HepG2 (cell line): Measurements from ENCODE around the gene SHF. TPM values are rescaled to one million over a fixed set of nuclear protein-coding genes. Genes with fewer than 3 reads are reported as not detected.

Source experiments
- BRCA1 ChIP-seq: sonication (generic); formaldehyde crosslinking; IDR thresholded peaks from 2 replicates; pipeline ENCODE4 v1.4.0; 2020; ENCODE audit warnings: missing genetic modification reagents
- DRAP1 ChIP-seq: IDR thresholded peaks from 2 replicates; pipeline ENCODE4 v1.6.1; 2016; ENCODE audit warnings: missing genetic modification reagents, missing compliant biosample characterization
- FOXC1 ChIP-seq: sonication (generic); formaldehyde crosslinking; IDR thresholded peaks from 2 replicates; pipeline ENCODE4 v1.8.0; 2022; ENCODE audit warnings: mild to moderate bottlenecking, missing genetic modification reagents, borderline replicate concordance
- HNF1A ChIP-seq, 2 experiments: sonication (generic) in 1 of 2; formaldehyde crosslinking in 1 of 2; IDR thresholded peaks; 2 replicates each; pipeline versions ENCODE4 v1.4.0 to v1.6.1; 2016 to 2020; ENCODE audit warnings: borderline replicate concordance in 1 of 2, low read depth in 1 of 2, mild to moderate bottlenecking in 1 of 2, missing genetic modification reagents in 1 of 2
- MIER3 ChIP-seq: IDR thresholded peaks from 2 replicates; pipeline ENCODE4 v1.6.1; 2016; ENCODE audit warnings: missing compliant biosample characterization, borderline replicate concordance
- NR2C2 ChIP-seq: sonication (generic); formaldehyde crosslinking; IDR thresholded peaks from 2 replicates; pipeline ENCODE4 v1.4.0; 2020; ENCODE audit warnings: missing genetic modification reagents, mild to moderate bottlenecking, moderate library complexity, borderline replicate concordance
- POGK ChIP-seq: sonication (generic); formaldehyde crosslinking; conservative IDR thresholded peaks from 2 replicates; pipeline ENCODE4 v1.8.0; 2022; ENCODE audit warnings: mild to moderate bottlenecking, moderate library complexity, missing genetic modification reagents
- REST ChIP-seq, 2 experiments: IDR thresholded peaks; 2 replicates each; pipeline ENCODE4 v1.6.1; 2011 to 2012; ENCODE audit warnings: low read length in 2 of 2, borderline replicate concordance in 1 of 2, low read depth in 1 of 2, mild to moderate bottlenecking in 1 of 2, moderate library complexity in 1 of 2
- SPEN ChIP-seq: sonication (generic); formaldehyde crosslinking; IDR thresholded peaks from 2 replicates; pipeline ENCODE4 v1.5.1; 2020; ENCODE audit warnings: low read depth, mild to moderate bottlenecking, missing genetic modification reagents
- ZNF609 ChIP-seq: sonication (generic); formaldehyde crosslinking; IDR thresholded peaks from 2 replicates; pipeline ENCODE4 v1.4.0; 2020; ENCODE audit warnings: mild to moderate bottlenecking, missing genetic modification reagents, borderline replicate concordance
- polyA plus RNA-seq, 8 experiments: library from polyadenylated mRNA; depleted of rRNA in 3 of 8; stranded (reverse) in 7 of 8; unstranded in 1 of 8; fragments of >200 nt; fragmentation: Illumina TruSeq in 4 of 8; extraction: Trizol in 4 of 8; gene quantifications; 2 replicates each; pipeline versions ENCODE4 v1.2.1 to v1.2.3, GENCODE V29; 2011 to 2016; ENCODE audit warnings: low read depth in 4 of 8, missing spikeins in 1 of 8, mixed read lengths in 1 of 8; ENCODE audit not compliant: insufficient read depth in 1 of 8
- total RNA-seq, 5 experiments: library from RNA; depleted of rRNA; stranded (reverse); fragments of >200 nt; fragmentation: Illumina TruSeq; extraction: Trizol; gene quantifications; 2 replicates each; pipeline ENCODE4 v1.2.3, GENCODE V29; 2016; ENCODE audit warnings: low read depth in 1 of 5

SHF gene
- total and polyA plus RNA-seq, 2 of the 13 experiments (the other 11 are each of a cell fraction or from before 2014, with no cell fraction given), result 20.9 to 25.5 TPM

- TF ChIP-seq HNF1A (IDR thresholded peaks at IDR 0.05; ENCODE audit: low read depth) (0 out of 2 replicates have a peak, but pooled peaks have one; percentile 35), HNF1A (CRISPR knock-in tag; IDR thresholded peaks at IDR 0.05; ENCODE audit: borderline replicate concordance) (peak; percentile 75; the same call in 1 of the 2 replicates), FOXC1 (CRISPR knock-in tag) (0 out of 2 replicates have a peak, but pooled peaks have one; percentile 19), DRAP1 (CRISPR knock-in tag) (peak; percentile 78), NR2C2 (CRISPR knock-in tag) (peak; percentile 66), SPEN (peak; percentile 55; the same call in 1 of the 2 replicates), MIER3 (0 out of 2 replicates have a peak, but pooled peaks have one; percentile 58), POGK (CRISPR knock-in tag) (peak; percentile 76; the same call in 1 of the 2 replicates), ZNF609 (CRISPR knock-in tag) (peak; percentile 60; the same call in 1 of the 2 replicates), REST (IDR thresholded peaks at IDR 0.05; ENCODE audit: borderline replicate concordance in 1 of 2, low read depth in 1 of 2, low read length in 2 of 2) (0 out of 4 replicates have a peak, but pooled peaks of 1 of the 2 experiments have one; percentile 1), BRCA1 (CRISPR knock-in tag) (peak; percentile 83)
Measured at GRCh38 chr15:45200001-45200798, 12.4 kb upstream of the SHF start (continued).
